NCI-H460 (cell line): ENCODE results near the gene CST1. TPM values are rescaled to one million over a fixed set of nuclear protein-coding genes. Genes with fewer than 3 reads are reported as not detected.
"Not testable (repeated sequence)": the region's sequence is repeated elsewhere in the genome, so short reads cannot be mapped to it uniquely, and the experiment has no call there.

Source experiments
- DNase-seq: peaks from one replicate; pipeline ENCODE4 v3.0.0-alpha.2; 2016; ENCODE audit warnings: low read depth; ENCODE audit errors: extremely low read depth
- polyA plus RNA-seq: library from polyadenylated mRNA; depleted of rRNA; stranded (reverse); fragments of >200 nt; gene quantifications from 2 replicates; pipeline ENCODE4 v1.2.3, GENCODE V29; 2014; cell fraction: nucleus; rRNA removed
- total RNA-seq: library from RNA; depleted of rRNA; stranded (reverse); fragments of >200 nt; shearing (Covaris generic); gene quantifications from 2 replicates; pipeline ENCODE4 v1.2.3, GENCODE V29; 2014; rRNA removed

CST1 gene, protein sequence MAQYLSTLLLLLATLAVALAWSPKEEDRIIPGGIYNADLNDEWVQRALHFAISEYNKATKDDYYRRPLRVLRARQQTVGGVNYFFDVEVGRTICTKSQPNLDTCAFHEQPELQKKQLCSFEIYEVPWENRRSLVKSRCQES
- not detected in 2 replicates for total RNA-seq
- not detected in 2 replicates for polyA plus RNA-seq

GRCh38 chr20:23750786-23751185 lies at the start of gene CST1:
Gene CST1, minus strand, starts transcription at chr20:23750935. Its CDS starts 69 bp downstream, at chr20:23750866.
- not testable (repeated sequence) for DNase-seq

DNA sequence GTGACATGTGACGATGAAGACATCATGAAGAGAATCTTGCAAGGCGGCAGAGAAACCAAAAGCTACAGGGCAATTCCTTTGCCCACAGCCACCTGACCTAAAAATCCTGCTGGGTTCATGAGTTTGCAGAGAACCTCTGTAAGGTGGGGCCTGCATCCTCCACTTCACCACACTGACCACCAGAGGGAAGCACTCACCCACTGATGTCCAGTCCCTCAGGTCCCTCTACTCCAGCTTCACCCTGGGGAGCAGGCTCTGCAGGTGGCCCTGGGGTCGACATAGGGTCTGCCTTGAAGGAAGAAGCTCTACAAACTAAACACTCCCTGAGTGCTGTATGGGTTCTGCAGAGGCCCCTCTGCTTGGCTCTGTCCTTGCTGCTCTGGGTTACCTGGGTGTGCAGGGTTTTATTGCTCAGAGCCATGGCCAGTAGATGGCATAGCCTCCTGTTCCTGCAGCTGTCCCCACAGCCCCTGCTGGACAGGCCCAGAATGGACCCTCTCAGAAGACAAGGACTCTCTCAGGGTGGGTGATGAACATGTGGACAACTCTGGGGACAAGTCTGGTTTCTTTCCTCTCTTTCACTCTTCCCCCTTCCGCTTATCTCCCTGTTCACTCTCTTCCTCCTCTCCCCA lies 48.6 kb upstream of the CST1 start:
- DNase-seq: not testable (repeated sequence)

DNA sequence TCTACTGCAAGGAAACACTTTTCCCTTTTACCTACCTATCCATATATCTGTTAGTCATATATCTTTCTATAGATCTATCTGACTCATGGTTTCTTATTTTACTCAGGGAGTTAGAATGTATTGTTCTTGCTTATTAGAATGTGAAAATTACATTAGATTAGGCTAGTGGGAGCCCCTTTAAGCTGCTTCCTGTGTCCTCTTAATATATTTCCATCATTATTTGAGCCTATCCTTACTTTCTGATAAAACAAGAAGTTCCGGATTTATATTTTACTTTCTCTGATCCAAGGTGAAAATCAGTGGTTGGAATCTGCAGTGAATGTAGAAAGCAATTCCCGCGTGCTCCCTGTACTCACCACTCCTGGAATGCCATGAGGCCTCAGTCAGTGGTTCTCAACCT lies 44.8 kb upstream of the CST1 start:
- DNase-seq: no peak

- no peak for DNase-seq
Observed at GRCh38 chr20:23794841-23795240, 44.1 kb upstream of the CST1 start.

- DNase-seq: no peak
Observed at GRCh38 chr20:23794065-23794464, 43.3 kb upstream of the CST1 start.

DNA sequence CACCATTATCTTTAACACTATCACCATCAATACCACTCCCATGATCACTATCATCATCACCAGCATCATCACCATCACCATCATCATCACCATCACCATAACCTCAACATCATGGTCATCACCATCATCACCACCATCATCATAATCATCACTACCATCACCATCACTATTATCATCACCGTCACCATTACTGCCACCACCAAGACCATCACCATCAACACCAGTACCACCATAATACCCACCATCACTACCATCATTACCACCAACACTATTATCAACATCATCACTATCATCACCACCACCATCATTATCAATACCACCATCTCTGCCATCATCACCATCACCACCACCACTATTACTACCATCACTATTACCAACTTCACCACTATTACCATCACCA lies 32.7 kb upstream of the CST1 start:
- DNase-seq: no peak

DNA sequence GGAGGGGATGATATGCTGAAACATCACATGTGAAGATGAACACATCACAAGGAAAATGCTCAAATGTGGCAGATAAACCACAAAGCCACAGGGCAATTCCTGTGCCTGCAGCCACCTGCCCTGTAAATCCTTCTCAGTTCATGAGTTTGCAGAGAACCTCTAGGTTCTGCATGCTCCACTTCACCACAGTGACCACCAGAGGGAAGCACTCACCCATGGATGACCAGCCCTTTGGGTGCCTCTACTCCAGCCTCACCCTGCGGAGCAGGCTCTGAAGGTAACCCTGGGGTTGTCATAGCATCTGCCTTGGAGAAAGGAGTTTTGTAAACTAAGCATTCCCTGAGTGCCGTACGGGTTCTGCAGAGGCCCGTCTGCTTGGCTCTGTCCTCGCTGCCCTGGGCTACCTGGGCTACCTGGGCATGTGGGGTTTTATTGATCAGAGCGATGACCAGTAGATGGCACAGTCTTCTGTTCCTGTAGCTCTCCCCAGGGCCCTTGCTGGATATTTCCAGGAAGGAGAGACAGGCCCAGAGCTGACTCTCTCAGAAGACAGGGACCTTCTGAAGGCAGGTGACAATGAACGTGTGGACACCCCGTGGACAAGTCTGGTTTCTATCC lies 31.7 kb upstream of the CST1 start:
- DNase-seq: peak; percentile 3

DNA sequence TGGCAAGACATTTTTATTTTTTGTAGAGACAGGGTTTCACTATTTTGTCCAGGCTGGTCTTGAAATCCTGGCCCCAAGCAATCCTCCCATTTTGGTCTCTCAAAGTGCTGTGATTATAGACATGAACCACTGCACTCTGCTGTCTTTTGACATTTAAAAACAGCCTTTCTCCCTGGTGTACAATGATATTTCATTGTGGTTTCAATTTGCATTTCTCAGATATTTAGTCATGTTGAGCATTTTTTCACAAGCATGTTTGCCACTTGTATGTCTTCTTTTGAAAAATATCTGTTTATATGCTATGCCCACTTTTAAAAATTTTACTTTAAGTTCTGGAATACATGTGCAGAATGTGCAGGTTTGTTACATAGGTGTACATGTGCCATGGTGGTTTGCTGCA lies 27.9 kb upstream of the CST1 start:
- DNase-seq: not testable (repeated sequence)

- DNase-seq: not testable (repeated sequence)
Observed at GRCh38 chr20:23777380-23777779, 26.6 kb upstream of the CST1 start.

DNA sequence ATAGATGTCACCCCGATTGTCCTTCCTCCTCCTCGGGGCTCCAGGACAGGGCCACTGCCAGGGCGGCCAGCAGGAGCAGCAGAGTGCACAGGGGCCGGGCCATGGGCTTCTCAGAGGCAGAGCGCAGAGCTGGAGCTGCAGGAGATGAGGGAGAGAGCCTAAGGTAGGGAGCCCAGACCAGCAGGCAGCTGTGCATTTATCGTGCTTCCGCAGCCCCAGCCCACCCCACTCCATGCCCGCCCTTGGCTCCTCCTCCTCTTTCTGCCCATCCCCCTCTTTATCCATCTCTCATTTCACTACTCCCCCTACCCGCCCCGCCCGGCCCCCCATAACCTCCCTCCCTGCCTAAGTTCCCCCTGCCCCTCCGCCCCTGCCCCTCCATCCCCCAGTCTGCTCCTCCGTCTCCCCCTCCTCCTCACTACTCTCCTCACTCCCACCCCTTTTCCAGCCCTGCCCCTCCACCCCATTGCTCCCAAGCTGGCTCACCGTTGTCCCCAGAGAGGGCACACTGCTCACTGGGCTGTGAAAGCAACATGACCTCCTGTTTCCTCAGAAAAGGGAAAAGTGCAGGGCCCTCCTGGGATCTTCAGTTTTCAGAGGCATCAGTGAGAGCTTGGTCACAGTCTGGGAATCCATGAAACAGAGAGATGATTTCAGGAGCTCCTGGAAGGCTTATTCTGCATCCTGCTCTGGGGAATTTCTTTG lies 25.5 kb upstream of the CST1 start:
- no peak for DNase-seq

DNA sequence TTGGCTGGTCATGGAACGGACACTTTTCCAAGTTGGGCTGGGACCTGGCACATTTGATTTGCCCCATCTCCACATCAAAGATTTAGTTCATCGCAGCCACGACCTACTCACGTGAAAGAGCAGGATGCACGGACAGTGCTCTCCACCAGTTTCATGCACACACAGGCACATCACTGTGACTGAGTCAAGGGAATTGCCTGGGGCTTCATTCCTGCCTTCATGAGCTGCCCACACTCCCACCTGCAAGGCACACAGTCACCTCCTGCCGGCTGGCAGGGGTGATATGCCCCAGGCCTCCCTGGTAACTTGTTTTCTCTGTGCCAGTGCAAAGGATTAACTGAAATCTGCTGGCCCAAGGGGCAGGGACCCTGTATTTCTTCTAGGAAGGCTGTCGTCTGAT lies 23.3 kb upstream of the CST1 start:
- DNase-seq: no peak

- no peak for DNase-seq
Observed at GRCh38 chr20:23773579-23773978, 22.8 kb upstream of the CST1 start.

DNA sequence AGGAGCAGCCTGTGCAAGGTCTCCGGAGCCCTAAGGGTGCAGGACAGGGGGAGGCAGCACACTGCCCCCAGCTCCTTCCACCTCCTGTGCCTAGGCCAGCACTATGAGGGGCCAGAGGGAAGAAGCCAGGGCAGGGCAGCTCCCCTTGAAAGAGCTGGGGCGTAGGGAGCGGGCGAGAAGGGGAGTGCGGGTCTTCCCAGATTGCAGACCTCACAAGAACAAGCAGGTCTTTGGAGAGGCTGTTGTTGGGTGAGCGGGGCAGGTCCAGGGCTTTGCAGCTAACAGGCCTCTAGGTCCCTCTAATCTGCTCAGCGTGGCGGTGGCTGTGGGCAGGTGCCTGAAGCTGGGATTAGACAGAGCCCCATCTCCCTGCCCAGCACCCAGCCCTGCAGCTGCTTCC lies 22.4 kb upstream of the CST1 start:
- no peak for DNase-seq

DNA sequence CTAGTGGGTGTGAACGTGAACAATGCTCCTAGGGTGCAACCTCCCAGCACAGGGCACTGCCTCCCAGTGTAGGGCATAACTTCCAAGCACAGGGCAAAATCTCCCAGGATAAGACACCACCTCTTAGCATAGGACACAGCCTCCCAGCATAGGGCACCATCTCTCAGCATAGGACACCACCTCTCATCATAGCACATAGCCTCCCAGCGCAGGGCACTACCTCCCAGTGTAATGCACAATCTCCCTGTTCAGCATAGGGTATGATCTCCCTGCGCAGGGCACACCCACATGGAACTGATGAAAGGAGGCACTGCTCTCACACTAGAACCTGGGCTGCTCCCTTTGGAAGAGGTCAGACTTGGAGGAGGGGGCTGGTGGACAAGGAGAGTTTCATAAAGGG lies 21.3 kb upstream of the CST1 start:
- DNase-seq: no peak

GRCh38 chr20:23770384-23770783 lies 19.6 kb upstream of the CST1 start:
- no peak for DNase-seq

DNA sequence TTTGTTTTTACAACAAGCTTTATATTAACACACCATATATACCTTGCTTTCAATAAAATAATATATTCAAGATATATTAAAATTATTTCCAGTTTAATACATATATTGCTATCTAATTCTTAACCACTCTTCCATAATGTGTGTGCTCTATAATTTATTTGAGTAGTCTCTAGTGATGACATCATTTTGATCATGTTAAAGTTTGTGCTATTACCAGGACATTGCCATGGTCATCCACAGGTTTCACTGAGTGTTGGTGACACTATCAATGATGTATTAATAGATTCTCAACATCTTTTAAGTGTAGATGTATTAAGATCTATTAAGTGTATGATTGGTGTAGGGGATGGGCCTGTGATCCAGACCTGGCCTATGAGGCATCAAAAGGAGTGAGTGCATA lies 17.8 kb upstream of the CST1 start:
- DNase-seq: not testable (repeated sequence)

- no peak for DNase-seq
Observed at GRCh38 chr20:23766531-23766930, 15.8 kb upstream of the CST1 start.

GRCh38 chr20:23765578-23765977 lies 14.8 kb upstream of the CST1 start:
- DNase-seq: no peak

- DNase-seq: not testable (repeated sequence)
Observed at GRCh38 chr20:23764630-23765029, 13.9 kb upstream of the CST1 start.

GRCh38 chr20:23763345-23763744 lies 12.6 kb upstream of the CST1 start:
- no peak for DNase-seq

- DNase-seq: no peak
Observed at GRCh38 chr20:23759306-23759940, 8.7 kb upstream of the CST1 start.
